HepG2 (cell line): ENCODE data around the gene PPOX.

Experiments used
- FOXP1 ChIP-seq, 2 experiments: fragments of 450-650 bp in 1 of 2; IDR thresholded peaks; 2 replicates each; pipeline ENCODE4 v1.6.1; 2017 to 2018; ENCODE audit warnings: antibody characterized with exemption in 1 of 2
- ZSCAN20 ChIP-seq: sonication (generic); formaldehyde crosslinking; IDR thresholded peaks from 2 replicates; pipeline ENCODE4 v1.4.0; 2020; ENCODE audit warnings: missing genetic modification reagents, mild to moderate bottlenecking, borderline replicate concordance
- TF ChIP-seq, protein P1 (sequence below): sonication (generic); formaldehyde crosslinking; IDR thresholded peaks from 2 replicates; pipeline ENCODE4 v1.5.0; 2020; ENCODE audit warnings: mild to moderate bottlenecking, missing genetic modification reagents, moderate library complexity
- TF ChIP-seq, protein P2 (sequence below): sonication (generic); formaldehyde crosslinking; IDR thresholded peaks from 2 replicates; pipeline ENCODE4 v1.4.0; 2020; ENCODE audit warnings: missing genetic modification reagents
- TF ChIP-seq, protein P3 (sequence below): IDR thresholded peaks from 2 replicates; pipeline ENCODE4 v1.6.1; 2016

- TF ChIP-seq, protein P1, sequence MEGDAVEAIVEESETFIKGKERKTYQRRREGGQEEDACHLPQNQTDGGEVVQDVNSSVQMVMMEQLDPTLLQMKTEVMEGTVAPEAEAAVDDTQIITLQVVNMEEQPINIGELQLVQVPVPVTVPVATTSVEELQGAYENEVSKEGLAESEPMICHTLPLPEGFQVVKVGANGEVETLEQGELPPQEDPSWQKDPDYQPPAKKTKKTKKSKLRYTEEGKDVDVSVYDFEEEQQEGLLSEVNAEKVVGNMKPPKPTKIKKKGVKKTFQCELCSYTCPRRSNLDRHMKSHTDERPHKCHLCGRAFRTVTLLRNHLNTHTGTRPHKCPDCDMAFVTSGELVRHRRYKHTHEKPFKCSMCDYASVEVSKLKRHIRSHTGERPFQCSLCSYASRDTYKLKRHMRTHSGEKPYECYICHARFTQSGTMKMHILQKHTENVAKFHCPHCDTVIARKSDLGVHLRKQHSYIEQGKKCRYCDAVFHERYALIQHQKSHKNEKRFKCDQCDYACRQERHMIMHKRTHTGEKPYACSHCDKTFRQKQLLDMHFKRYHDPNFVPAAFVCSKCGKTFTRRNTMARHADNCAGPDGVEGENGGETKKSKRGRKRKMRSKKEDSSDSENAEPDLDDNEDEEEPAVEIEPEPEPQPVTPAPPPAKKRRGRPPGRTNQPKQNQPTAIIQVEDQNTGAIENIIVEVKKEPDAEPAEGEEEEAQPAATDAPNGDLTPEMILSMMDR (CRISPR knock-in tag) = no peak
- TF ChIP-seq ZSCAN20 = no peak
- TF ChIP-seq, protein P2, sequence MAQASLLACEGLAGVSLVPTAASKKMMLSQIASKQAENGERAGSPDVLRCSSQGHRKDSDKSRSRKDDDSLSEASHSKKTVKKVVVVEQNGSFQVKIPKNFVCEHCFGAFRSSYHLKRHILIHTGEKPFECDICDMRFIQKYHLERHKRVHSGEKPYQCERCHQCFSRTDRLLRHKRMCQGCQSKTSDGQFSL (CRISPR knock-in tag) = no peak
- TF ChIP-seq, protein P3, sequence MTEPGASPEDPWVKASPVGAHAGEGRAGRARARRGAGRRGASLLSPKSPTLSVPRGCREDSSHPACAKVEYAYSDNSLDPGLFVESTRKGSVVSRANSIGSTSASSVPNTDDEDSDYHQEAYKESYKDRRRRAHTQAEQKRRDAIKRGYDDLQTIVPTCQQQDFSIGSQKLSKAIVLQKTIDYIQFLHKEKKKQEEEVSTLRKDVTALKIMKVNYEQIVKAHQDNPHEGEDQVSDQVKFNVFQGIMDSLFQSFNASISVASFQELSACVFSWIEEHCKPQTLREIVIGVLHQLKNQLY (CRISPR knock-in tag) = no peak
- no peak for TF ChIP-seq FOXP1 (IDR thresholded peaks at IDR 0.05)
- TF ChIP-seq FOXP1 (CRISPR knock-in tag; IDR thresholded peaks at IDR 0.05) = no peak
Measured at GRCh38 chr1:161153176-161153575, 13.1 kb upstream of the PPOX start.
